Duodenal mucosa (tissue), 2 donors: ENCODE results near the gene SAMD9.
A peak's percentile ranks its signal among the peaks of the same experiment; 100 is the strongest.
"Not testable (repeated sequence)": the region's sequence is repeated elsewhere in the genome, so short reads cannot be mapped to it uniquely, and the experiment has no call there.

Source experiments
- H3K27ac ChIP-seq: one replicate; pipeline ENCODE4 v1.7.0; 2013; ENCODE audit warnings: low read depth, low read length
- H3K27me3 ChIP-seq, 2 donors: one replicate each; pipeline ENCODE4 v1.7.0; 2013; ENCODE audit warnings: low read length in 2 of 2, control low read depth in 1 of 2; ENCODE audit not compliant: insufficient read depth in 2 of 2, control insufficient read depth in 1 of 2
- H3K36me3 ChIP-seq, 2 donors: one replicate each; pipeline ENCODE4 v1.7.0; 2013; ENCODE audit warnings: low read length in 2 of 2, control low read depth in 1 of 2; ENCODE audit not compliant: insufficient read depth in 2 of 2, control insufficient read depth in 1 of 2
- H3K4me1 ChIP-seq, 2 donors: one replicate each; pipeline ENCODE4 v1.7.0; 2013; ENCODE audit warnings: low read length in 2 of 2, control low read depth in 1 of 2; ENCODE audit not compliant: insufficient read depth in 2 of 2, control insufficient read depth in 1 of 2
- H3K4me3 ChIP-seq, 2 donors: one replicate each; pipeline ENCODE4 v1.7.0; 2013; ENCODE audit warnings: low read length in 2 of 2, low read depth in 1 of 2
- H3K9ac ChIP-seq, 2 donors: one replicate each; pipeline ENCODE4 v1.7.0; 2013; ENCODE audit warnings: low read length in 2 of 2, low read depth in 1 of 2
- H3K9me3 ChIP-seq, 2 donors: one replicate each; pipeline ENCODE4 v1.7.0; 2013; ENCODE audit warnings: low read length in 2 of 2, control low read depth in 1 of 2; ENCODE audit not compliant: control insufficient read depth in 1 of 2

Gene SAMD9

GRCh38 chr7:93147363-93147762, 29.6 kb upstream of the SAMD9 start:
- Histone ChIP-seq H3K9ac (peak overlapping the region; percentile 40 to 55), H3K4me3 (peak overlapping the region; percentile 76 to 88), H3K9me3 (no peaks in the 10 kb centered on the region), H3K36me3 (peaks cover 20 to 22% of the 10 kb centered on the region in 2 donors), H3K4me1 (peaks cover 4 to 18% of the 10 kb centered on the region in 2 donors), H3K27me3 (no peaks in the 10 kb centered on the region), H3K27ac (no peak overlapping the region)

- Histone ChIP-seq H3K9me3 (no peaks in the 10 kb centered on the region), H3K27ac (no peak overlapping the region), H3K36me3 (peaks cover 20 to 29% of the 10 kb centered on the region in 2 donors), H3K4me3 (peak overlapping the region; percentile 76 to 88), H3K9ac (peak overlapping the region in 1 of 2 donors; percentile 55), H3K4me1 (peaks cover 4 to 18% of the 10 kb centered on the region in 2 donors), H3K27me3 (no peaks in the 10 kb centered on the region)
These were observed 28.8 kb upstream of the SAMD9 start for GRCh38 chr7:93146472-93147141.

GRCh38 chr7:93146036-93146435, 28.3 kb upstream of the SAMD9 start:
- peak overlapping the region in 1 of 2 donors; percentile 27 for H3K4me3 ChIP-seq
- H3K27ac ChIP-seq, result no peak overlapping the region
- H3K9me3 ChIP-seq, result no peaks in the 10 kb centered on the region
- peaks cover 4 to 18% of the 10 kb centered on the region in 2 donors for H3K4me1 ChIP-seq
- no peak overlapping the region for H3K9ac ChIP-seq
- H3K36me3 ChIP-seq, result peaks cover 20 to 33% of the 10 kb centered on the region in 2 donors
- no peaks in the 10 kb centered on the region for H3K27me3 ChIP-seq

- Histone ChIP-seq H3K27me3 (no peaks in the 10 kb centered on the region), H3K36me3 (peaks cover 27 to 39% of the 10 kb centered on the region in 2 donors)
These were observed 27.6 kb upstream of the SAMD9 start for GRCh38 chr7:93145354-93145753.

GRCh38 chr7:93142127-93142526, 24.3 kb upstream of the SAMD9 start:
- peaks cover 0 to 5% of the 10 kb centered on the region in 2 donors for H3K9me3 ChIP-seq
- H3K36me3 ChIP-seq, result peaks cover 50 to 63% of the 10 kb centered on the region in 2 donors
- H3K27ac ChIP-seq, result no peak overlapping the region

More at GRCh38 chr7:93145354-93145753, 27.6 kb upstream of the SAMD9 start:
- H3K4me3 ChIP-seq, result no peak overlapping the region
- H3K9me3 ChIP-seq, result no peaks in the 10 kb centered on the region
- H3K27ac ChIP-seq, result no peak overlapping the region
- no peak overlapping the region for H3K9ac ChIP-seq
- peaks cover 4 to 18% of the 10 kb centered on the region in 2 donors for H3K4me1 ChIP-seq

GRCh38 chr7:93140582-93141191, 22.9 kb upstream of the SAMD9 start:
- Histone ChIP-seq H3K27ac (no peak overlapping the region), H3K36me3 (peaks cover 59 to 71% of the 10 kb centered on the region in 2 donors), H3K4me1 (peaks cover 0 to 2% of the 10 kb centered on the region in 2 donors), H3K27me3 (no peaks in the 10 kb centered on the region), H3K4me3 (no peak overlapping the region), H3K9me3 (peaks cover 0 to 16% of the 10 kb centered on the region in 2 donors), H3K9ac (no peak overlapping the region)

More at GRCh38 chr7:93142127-93142526, 24.3 kb upstream of the SAMD9 start:
- Histone ChIP-seq H3K27me3 (no peaks in the 10 kb centered on the region), H3K4me3 (no peak overlapping the region), H3K4me1 (peaks cover 0 to 16% of the 10 kb centered on the region in 2 donors), H3K9ac (no peak overlapping the region)

GRCh38 chr7:93138576-93138975, 20.8 kb upstream of the SAMD9 start:
- H3K36me3 ChIP-seq, result peaks cover 54 to 71% of the 10 kb centered on the region in 2 donors
- H3K27ac ChIP-seq, result no peak overlapping the region
- H3K4me3 ChIP-seq, result no peak overlapping the region
- H3K4me1 ChIP-seq, result no peaks in the 10 kb centered on the region
- H3K27me3 ChIP-seq, result no peaks in the 10 kb centered on the region
- peaks cover 3 to 37% of the 10 kb centered on the region in 2 donors for H3K9me3 ChIP-seq
- H3K9ac ChIP-seq, result no peak overlapping the region

- Histone ChIP-seq H3K27ac (no peak overlapping the region), H3K4me1 (no peaks in the 10 kb centered on the region), H3K4me3 (no peak overlapping the region), H3K27me3 (no peaks in the 10 kb centered on the region), H3K36me3 (peaks cover 23 to 24% of the 10 kb centered on the region in 2 donors), H3K9me3 (peaks cover 21 to 51% of the 10 kb centered on the region in 2 donors), H3K9ac (no peak overlapping the region)
These were observed 15.2 kb upstream of the SAMD9 start for GRCh38 chr7:93133005-93133404.

- Histone ChIP-seq H3K4me3 (no peak overlapping the region), H3K27me3 (no peaks in the 10 kb centered on the region), H3K4me1 (no peaks in the 10 kb centered on the region), H3K9me3 (peaks cover 24 to 57% of the 10 kb centered on the region in 2 donors), H3K36me3 (peaks cover 20% of the 10 kb centered on the region in 2 donors), H3K9ac (no peak overlapping the region), H3K27ac (no peak overlapping the region)
These were observed 14.4 kb upstream of the SAMD9 start for GRCh38 chr7:93132216-93132615.

- peaks cover 9 to 15% of the 10 kb centered on the region in 2 donors for H3K9me3 ChIP-seq
- H3K4me1 ChIP-seq, H3K27me3 ChIP-seq, H3K4me3 ChIP-seq, H3K36me3 ChIP-seq, H3K27ac ChIP-seq, H3K9ac ChIP-seq: not testable (repeated sequence)
These were observed 9.2 kb upstream of the SAMD9 start for GRCh38 chr7:93126954-93127353.
